Measurements from ENCODE around the gene GIGYF2.
A peak's percentile ranks its signal among the peaks of the same experiment; 100 is the strongest.

Gene GIGYF2

GRCh38 chr2:232860593-232861241 lies 163.6 kb downstream of the GIGYF2 start:
- peak; percentile 16 for DNase-seq (ENCODE audit: low read depth, low spot score)
- TF ChIP-seq CTCF (IDR thresholded peaks at IDR 0.05; ENCODE audit: low read depth, low read length): no peak
- in situ Hi-C loops (cut with HindIII; ENCODE audit: low sequenced_read_pairs): no loop called here
- H3K4me3 ChIP-seq (ENCODE audit: low read depth, low read length): no peak overlapping the region

GRCh38 chr2:232861353-232861752 lies 164.2 kb downstream of the GIGYF2 start:
- no peak overlapping the region for H3K4me3 ChIP-seq (ENCODE audit: low read depth, low read length)
- in situ Hi-C loops (cut with HindIII; ENCODE audit: low sequenced_read_pairs): no loop called here
- TF ChIP-seq CTCF (IDR thresholded peaks at IDR 0.05; ENCODE audit: low read depth, low read length): no peak
- DNase-seq (ENCODE audit: low read depth, low spot score): no peak

GRCh38 chr2:232863996-232864395 lies 166.9 kb downstream of the GIGYF2 start:
- H3K4me3 ChIP-seq (ENCODE audit: low read depth, low read length): no peak overlapping the region
- in situ Hi-C loops (cut with HindIII; ENCODE audit: low sequenced_read_pairs): no loop called here
- TF ChIP-seq CTCF (IDR thresholded peaks at IDR 0.05; ENCODE audit: low read depth, low read length): no peak
- DNase-seq (ENCODE audit: low read depth, low spot score): no peak

GRCh38 chr2:232865165-232865564 lies 168.0 kb downstream of the GIGYF2 start:
- no peak for TF ChIP-seq CTCF (IDR thresholded peaks at IDR 0.05; ENCODE audit: low read depth, low read length)
- no peak overlapping the region for H3K4me3 ChIP-seq (ENCODE audit: low read depth, low read length)
- no peak for DNase-seq (ENCODE audit: low read depth, low spot score)
- in situ Hi-C loops (cut with HindIII; ENCODE audit: low sequenced_read_pairs): no loop called here

- DNase-seq (ENCODE audit: low read depth, low spot score): no peak
- in situ Hi-C loops (cut with HindIII; ENCODE audit: low sequenced_read_pairs): no loop called here
- no peak for TF ChIP-seq CTCF (IDR thresholded peaks at IDR 0.05; ENCODE audit: low read depth, low read length)
- no peak overlapping the region for H3K4me3 ChIP-seq (ENCODE audit: low read depth, low read length)
Observed at GRCh38 chr2:232866104-232866503, 169.0 kb downstream of the GIGYF2 start.

GRCh38 chr2:232869138-232870017 lies 172.2 kb downstream of the GIGYF2 start:
- DNase-seq (ENCODE audit: low read depth, low spot score): no peak
- TF ChIP-seq CTCF (IDR thresholded peaks at IDR 0.05; ENCODE audit: low read depth, low read length): no peak
- in situ Hi-C loops (cut with HindIII; ENCODE audit: low sequenced_read_pairs): no loop called here
- H3K4me3 ChIP-seq (ENCODE audit: low read depth, low read length): no peak overlapping the region
